ENCODE measurements around the gene OR11H7.
"Not testable (repeated sequence)": the region's sequence is repeated elsewhere in the genome, so short reads cannot be mapped to it uniquely, and the experiment has no call there.

Gene OR11H7

DNA sequence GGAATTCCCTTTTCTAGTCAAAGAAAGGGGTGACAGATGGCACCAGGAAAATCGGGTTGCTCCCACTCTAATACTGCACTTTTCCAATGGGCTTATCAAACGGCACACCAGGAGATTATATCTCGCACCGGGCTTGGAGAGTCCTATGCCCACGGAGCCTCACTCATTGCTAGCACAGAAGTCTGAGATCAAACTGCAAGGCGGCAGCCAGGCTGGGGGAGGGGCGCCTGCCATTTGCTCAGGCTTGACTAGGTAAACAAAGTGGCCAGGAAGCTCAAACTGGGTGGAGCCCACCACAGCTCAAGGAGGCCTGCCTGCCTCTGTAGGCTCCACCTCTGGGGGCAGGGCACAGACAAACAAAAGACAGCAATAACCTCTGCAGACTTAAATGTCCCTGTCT is 51.5 kb downstream of the OR11H7 start:
- DNase-seq = not testable (repeated sequence)

Measured in activated CD4-positive, alpha-beta T cell treated with anti-CD3 and anti-CD28 coated beads, Interleukin-2, Interleukin-6, amounts not matched to agents 100 ng/mL and 50 ng/mL, durations not matched to agents 16 hours and 8 hours (primary cell).